Activated B cell treated with CpG ODN at 0.5 μM for 24 hours (primary cell): Measurements from ENCODE around the gene IL6. TPM values are rescaled to one million over a fixed set of nuclear protein-coding genes. Genes with fewer than 3 reads are reported as not detected.
A peak's percentile ranks its signal among the peaks of the same experiment; 100 is the strongest.

Experiments used
- ATAC-seq: fragments of 200-7000 bp; cut with Tn5 transposase; one replicate; pipeline ENCODE4 v1.10.0; 2021; ENCODE audit warnings: low read depth, mild to moderate bottlenecking, moderate library complexity
- CTCF ChIA-PET: fragments of 350-600 bp; sonication (Branson Sonifier 250); formaldehyde crosslinking; loops from one replicate; lab custom pipeline; 2021; ENCODE audit warnings: antibody characterized with exemption; lab: Charles Lee
- POLR2A ChIA-PET: fragments of 350-600 bp; sonication (Branson Sonifier 250); formaldehyde crosslinking; loops from one replicate; lab custom pipeline; 2021; ENCODE audit warnings: antibody characterized with exemption; lab: Charles Lee
- DNase-seq: peaks from one replicate; pipeline ENCODE4 v3.0.0; 2022
- H3K27ac Mint-ChIP-seq: one replicate; pipeline ENCODE4 v1.8.0; 2020; ENCODE audit warnings: mixed read lengths
- H3K27me3 Mint-ChIP-seq: one replicate; pipeline ENCODE4 v1.8.0; 2021; ENCODE audit warnings: mixed read lengths
- H3K36me3 Mint-ChIP-seq: one replicate; pipeline ENCODE4 v1.8.0; 2021; ENCODE audit warnings: low read depth, mixed read lengths
- H3K4me1 Mint-ChIP-seq: one replicate; pipeline ENCODE4 v1.8.0; 2021; ENCODE audit warnings: mixed read lengths
- H3K4me3 Mint-ChIP-seq: one replicate; pipeline ENCODE4 v1.8.0; 2020; ENCODE audit warnings: mild to moderate bottlenecking, mixed read lengths
- H3K9me3 Mint-ChIP-seq: one replicate; pipeline ENCODE4 v1.8.0; 2020; ENCODE audit warnings: mixed read lengths
- CTCF ChIP-seq: fragments of 200-600 bp; IDR thresholded peaks from one replicate; pipeline ENCODE4 v1.8.0; 2022; ENCODE audit warnings: antibody characterized with exemption, mild to moderate bottlenecking
- intact Hi-C: fragments of 100-400 bp; cut with micrococcal nuclease; formaldehyde crosslinking; loops from one replicate; pipeline ENCODE4 v1.15.1; 2024
- total RNA-seq: library from RNA; stranded (reverse); gene quantifications from 2 replicates; pipeline ENCODE4 v1.2.3, GENCODE V29; 2022

IL6 gene
- total RNA-seq, 1 donor from 2014 or later = 72.3 TPM

- Mint-ChIP-seq H3K9me3 (peaks cover 4% of the 10 kb centered on the region), H3K36me3 (peaks cover 46% of the 10 kb centered on the region), H3K27ac (no peak overlapping the region), H3K4me3 (no peak overlapping the region), H3K4me1 (peaks cover 44% of the 10 kb centered on the region), H3K27me3 (no peaks in the 10 kb centered on the region)
- CTCF ChIA-PET = interaction anchor here (0.7 to 12.7 kb wide), 7 partner anchors 35 to 324 kb away, joined by 3 to 348 read pairs (median 4); no protein-coding TSS in a partner anchor
- intact Hi-C loops = no loop called here
- no peak for TF ChIP-seq CTCF
- POLR2A ChIA-PET = interaction anchor here (1.2 to 3.1 kb wide), 5 partner anchors 9 to 171 kb away, joined by 3 to 17 read pairs (median 8); no protein-coding TSS in a partner anchor
- ATAC-seq = no peak
- DNase-seq = no peak
Observed at GRCh38 chr7:22731766-22732165, 4.8 kb downstream of the IL6 start.

GRCh38 chr7:22732556-22733126, 5.6 kb downstream of the IL6 start:
- DNase-seq (no peak), ATAC-seq (peak; percentile 61)
- H3K4me1 Mint-ChIP-seq = peaks cover 40% of the 10 kb centered on the region
- H3K9me3 Mint-ChIP-seq = peaks cover 9% of the 10 kb centered on the region
- TF ChIP-seq CTCF = no peak
- no peak overlapping the region for H3K27ac Mint-ChIP-seq
- POLR2A ChIA-PET = interaction anchor here (1.0 to 3.1 kb wide), 4 partner anchors 71 to 172 kb away, joined by 4 to 17 read pairs (median 7); no protein-coding TSS in a partner anchor
- CTCF ChIA-PET = interaction anchor here (0.8 to 12.7 kb wide), 10 partner anchors 9 to 323 kb away, joined by 3 to 348 read pairs (median 5); no protein-coding TSS in a partner anchor
- intact Hi-C loops = no loop called here
- H3K4me3 Mint-ChIP-seq = no peak overlapping the region
- H3K27me3 Mint-ChIP-seq = no peaks in the 10 kb centered on the region
- peaks cover 42% of the 10 kb centered on the region for H3K36me3 Mint-ChIP-seq

- H3K36me3 Mint-ChIP-seq = peaks cover 34% of the 10 kb centered on the region
- no peaks in the 10 kb centered on the region for H3K27me3 Mint-ChIP-seq
- CTCF ChIA-PET = interaction anchor here (1.1 to 12.7 kb wide), 5 partner anchors 10 to 321 kb away, joined by 3 to 348 read pairs (median 4); no protein-coding TSS in a partner anchor
- intact Hi-C loops = no loop called here
- no peak for TF ChIP-seq CTCF
- H3K4me1 Mint-ChIP-seq = peaks cover 30% of the 10 kb centered on the region
- POLR2A ChIA-PET = interaction anchor here (0.6 to 3.1 kb wide), 4 partner anchors 72 to 185 kb away, joined by 3 to 17 read pairs (median 4); no protein-coding TSS in a partner anchor
- H3K4me3 Mint-ChIP-seq = no peak overlapping the region
- no peak overlapping the region for H3K27ac Mint-ChIP-seq
- ATAC-seq (no peak), DNase-seq (no peak)
- H3K9me3 Mint-ChIP-seq = peaks cover 9% of the 10 kb centered on the region
Observed at GRCh38 chr7:22733761-22734160, 6.8 kb downstream of the IL6 start.

GRCh38 chr7:22743014-22743413, 16.0 kb downstream of the IL6 start:
- H3K9me3 Mint-ChIP-seq = no peaks in the 10 kb centered on the region
- POLR2A ChIA-PET = interaction anchor here (0.7 kb wide), 1 partner anchor 83 kb away, joined by 3 read pairs; no protein-coding TSS in a partner anchor
- no peaks in the 10 kb centered on the region for H3K36me3 Mint-ChIP-seq
- H3K27ac Mint-ChIP-seq = no peak overlapping the region
- DNase-seq (no peak), ATAC-seq (no peak)
- peaks cover 2% of the 10 kb centered on the region for H3K4me1 Mint-ChIP-seq
- intact Hi-C loops = loop anchor here (5.0 to 10.0 kb wide), 2 partner anchors 34 to 638 kb away; no protein-coding TSS in a partner anchor
- no peak for TF ChIP-seq CTCF
- no peak overlapping the region for H3K4me3 Mint-ChIP-seq
- CTCF ChIA-PET = interaction anchor here (0.9 kb wide), 1 partner anchor 39 kb away, joined by 3 read pairs; no protein-coding TSS in a partner anchor
- no peaks in the 10 kb centered on the region for H3K27me3 Mint-ChIP-seq

- H3K9me3 Mint-ChIP-seq = no peaks in the 10 kb centered on the region
- H3K36me3 Mint-ChIP-seq = no peaks in the 10 kb centered on the region
- POLR2A ChIA-PET = no interaction called here
- DNase-seq = no peak
- CTCF ChIA-PET = interaction anchor here (1.1 to 1.4 kb wide), 2 partner anchors 26 to 191 kb away, joined by 3 to 5 read pairs; no protein-coding TSS in a partner anchor
- TF ChIP-seq CTCF = no peak
- peaks cover 5% of the 10 kb centered on the region for H3K27me3 Mint-ChIP-seq
- intact Hi-C loops = no loop called here
- no peak overlapping the region for H3K4me3 Mint-ChIP-seq
- ATAC-seq = no peak
- H3K4me1 Mint-ChIP-seq = no peaks in the 10 kb centered on the region
- no peak overlapping the region for H3K27ac Mint-ChIP-seq
Observed at GRCh38 chr7:22751341-22751740, 24.3 kb downstream of the IL6 start.
